Subcutaneous abdominal adipose tissue (tissue), 5 donors: ENCODE results near the gene TRIM2.

ENCODE experiments used
- H3K27ac ChIP-seq: one replicate; pipeline ENCODE4 v1.7.0; 2013; ENCODE audit warnings: low read depth, mild to moderate bottlenecking, inconsistent platforms, low read length, moderate library complexity
- H3K27me3 ChIP-seq, 5 donors: one replicate each; pipeline ENCODE4 v1.7.0; 2013; ENCODE audit warnings: low read length in 5 of 5, inconsistent platforms in 1 of 5; ENCODE audit not compliant: control insufficient read depth in 5 of 5, insufficient read depth in 4 of 5
- H3K36me3 ChIP-seq, 5 donors: one replicate each; pipeline ENCODE4 v1.7.0; 2013; ENCODE audit warnings: low read length in 5 of 5; ENCODE audit not compliant: control insufficient read depth in 5 of 5, insufficient read depth in 5 of 5
- H3K4me1 ChIP-seq, 5 donors: one replicate each; pipeline ENCODE4 v1.7.0; 2013; ENCODE audit warnings: low read length in 5 of 5, mild to moderate bottlenecking in 3 of 5, moderate library complexity in 1 of 5; ENCODE audit not compliant: control insufficient read depth in 5 of 5, insufficient read depth in 5 of 5
- H3K4me3 ChIP-seq, 5 donors: one replicate each; pipeline ENCODE4 v1.7.0; 2013; ENCODE audit warnings: low read length in 5 of 5, low read depth in 1 of 5
- H3K9ac ChIP-seq, 5 donors: one replicate each; pipeline ENCODE4 v1.7.0; 2013; ENCODE audit warnings: low read length in 5 of 5, mild to moderate bottlenecking in 4 of 5, moderate library complexity in 3 of 5
- H3K9me3 ChIP-seq, 5 donors: one replicate each; pipeline ENCODE4 v1.7.0; 2013; ENCODE audit warnings: low read length in 5 of 5; ENCODE audit not compliant: control insufficient read depth in 5 of 5
- donor health status: healthy.
- donor health status: healthy.
- donor health status: healthy.
- donor health status: healthy.
- donor health status: healthy.

Gene TRIM2

GRCh38 chr4:153269218-153269990 lies 65.2 kb downstream of the TRIM2 start:
- Histone ChIP-seq H3K27ac (no peak overlapping the region), H3K4me3 (no peak overlapping the region), H3K36me3 (peaks cover 0 to 5% (median 0%) of the 10 kb centered on the region in 5 donors), H3K4me1 (no peaks in the 10 kb centered on the region), H3K9me3 (no peaks in the 10 kb centered on the region), H3K27me3 (no peaks in the 10 kb centered on the region), H3K9ac (no peak overlapping the region)

DNA sequence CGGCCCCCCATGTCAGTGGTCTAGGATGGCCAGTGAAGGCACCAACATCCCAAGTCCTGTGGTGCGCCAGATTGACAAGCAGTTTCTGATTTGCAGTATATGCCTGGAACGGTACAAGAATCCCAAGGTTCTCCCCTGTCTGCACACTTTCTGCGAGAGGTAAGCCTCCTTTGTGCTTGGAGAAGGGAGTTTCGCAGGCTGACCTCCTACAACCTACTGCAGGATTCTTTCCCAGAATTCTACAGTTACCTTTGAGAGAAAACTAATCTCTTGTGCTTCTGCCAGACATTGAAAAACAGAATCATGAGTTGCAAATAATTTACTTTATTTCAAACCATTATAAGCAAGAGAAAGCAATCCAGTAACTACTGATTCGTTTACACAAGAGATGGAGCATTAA lies 66.1 kb downstream of the TRIM2 start:
- H3K27ac ChIP-seq = no peak overlapping the region
- H3K9ac ChIP-seq = no peak overlapping the region
- no peak overlapping the region for H3K4me3 ChIP-seq
- no peaks in the 10 kb centered on the region for H3K27me3 ChIP-seq
- no peaks in the 10 kb centered on the region for H3K9me3 ChIP-seq
- peaks cover 0 to 5% (median 0%) of the 10 kb centered on the region in 5 donors for H3K36me3 ChIP-seq
- no peaks in the 10 kb centered on the region for H3K4me1 ChIP-seq

GRCh38 chr4:153271820-153272219 lies 67.6 kb downstream of the TRIM2 start:
- Histone ChIP-seq H3K9ac (no peak overlapping the region), H3K4me3 (no peak overlapping the region), H3K9me3 (no peaks in the 10 kb centered on the region), H3K4me1 (no peaks in the 10 kb centered on the region), H3K27me3 (no peaks in the 10 kb centered on the region), H3K36me3 (peaks cover 0 to 7% (median 4%) of the 10 kb centered on the region in 5 donors), H3K27ac (no peak overlapping the region)

DNA sequence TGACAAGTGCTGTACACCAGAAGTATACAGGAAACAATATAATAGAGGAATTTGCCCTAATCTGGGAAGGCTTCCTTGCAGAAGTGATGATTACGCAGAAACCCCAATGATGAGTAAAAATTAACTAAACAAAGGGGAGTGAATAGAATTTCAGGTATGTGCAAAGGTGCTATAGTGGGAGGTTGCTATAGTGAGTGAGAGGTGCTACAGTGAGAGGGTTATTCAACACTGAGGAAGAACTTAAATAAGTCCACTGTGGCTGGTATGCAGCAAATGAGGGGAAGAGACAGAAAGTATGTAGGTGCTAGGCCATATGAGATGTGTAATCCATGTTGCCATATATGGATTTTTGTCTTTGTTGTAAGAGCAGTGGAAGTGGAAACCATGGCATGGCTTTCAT lies 69.5 kb downstream of the TRIM2 start:
- no peaks in the 10 kb centered on the region for H3K27me3 ChIP-seq
- H3K27ac ChIP-seq = no peak overlapping the region

DNA sequence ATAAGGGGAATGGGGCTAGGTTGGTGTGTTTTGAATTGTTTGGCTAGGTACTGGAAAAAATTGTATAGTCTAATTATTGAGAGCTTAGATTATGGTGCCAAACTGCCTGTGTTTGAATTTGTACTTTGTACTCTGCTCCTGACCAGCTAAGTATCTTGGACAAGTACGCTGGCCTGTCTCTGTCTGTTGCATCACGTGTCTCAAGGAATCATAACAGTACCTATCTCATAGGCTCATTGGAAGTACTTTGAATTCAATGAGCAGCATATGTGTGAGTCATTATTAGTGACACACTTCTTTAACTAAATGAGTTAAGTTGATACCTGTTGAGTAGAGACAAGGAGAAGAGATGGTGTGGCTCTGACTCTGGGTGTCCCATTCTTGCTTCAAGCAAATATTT lies 70.7 kb downstream of the TRIM2 start:
- peaks cover 4 to 12% (median 8%) of the 10 kb centered on the region in 5 donors for H3K36me3 ChIP-seq
- H3K9me3 ChIP-seq = no peaks in the 10 kb centered on the region
- no peaks in the 10 kb centered on the region for H3K27me3 ChIP-seq
- no peak overlapping the region for H3K27ac ChIP-seq
- H3K9ac ChIP-seq = no peak overlapping the region
- H3K4me1 ChIP-seq = no peaks in the 10 kb centered on the region
- H3K4me3 ChIP-seq = no peak overlapping the region

More for the DNA sequence above, 69.5 kb downstream of the TRIM2 start:
- H3K4me1 ChIP-seq = no peaks in the 10 kb centered on the region
- H3K9ac ChIP-seq = no peak overlapping the region
- peaks cover 4 to 12% (median 8%) of the 10 kb centered on the region in 5 donors for H3K36me3 ChIP-seq
- H3K9me3 ChIP-seq = no peaks in the 10 kb centered on the region
- no peak overlapping the region for H3K4me3 ChIP-seq

DNA sequence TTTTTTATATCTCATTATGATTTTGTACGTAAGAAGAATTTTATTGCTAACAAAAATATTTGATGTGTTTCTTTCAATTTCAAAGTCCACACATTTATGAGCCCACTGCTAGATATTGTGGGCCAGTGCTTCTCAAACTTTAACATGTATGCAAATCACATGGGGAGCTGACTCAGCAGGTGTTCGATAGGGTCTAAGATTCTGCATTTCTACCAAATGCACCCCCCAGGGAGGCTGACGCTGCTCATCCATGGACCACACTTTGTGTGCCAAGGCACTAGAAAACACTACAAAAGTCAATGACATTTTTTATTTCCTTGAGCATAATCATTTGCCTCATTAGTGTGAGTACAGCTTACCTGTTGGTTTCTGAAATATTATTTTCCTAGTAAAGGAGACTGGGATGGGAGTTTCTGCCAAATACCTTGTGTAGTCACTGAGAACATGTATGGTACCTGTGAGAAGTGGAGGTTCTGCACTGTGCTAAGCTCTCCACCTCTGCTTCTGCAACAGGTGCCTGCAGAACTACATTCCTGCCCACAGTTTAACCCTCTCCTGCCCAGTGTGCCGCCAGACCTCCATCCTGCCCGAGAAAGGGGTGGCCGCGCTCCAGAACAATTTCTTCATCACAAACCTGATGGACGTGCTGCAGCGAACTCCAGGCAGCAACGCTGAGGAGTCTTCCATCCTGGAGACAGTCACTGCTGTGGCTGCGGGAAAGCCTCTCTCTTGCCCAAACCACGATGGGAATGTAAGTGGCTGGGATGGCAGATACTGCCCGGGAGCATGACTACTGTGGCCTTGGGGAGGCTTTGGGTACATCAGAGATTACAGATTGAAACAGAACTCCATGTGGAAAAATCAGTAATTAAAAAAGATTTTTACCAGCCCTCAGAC lies 71.4 kb downstream of the TRIM2 start:
- Histone ChIP-seq H3K4me3 (no peak overlapping the region), H3K27ac (no peak overlapping the region), H3K4me1 (no peaks in the 10 kb centered on the region), H3K9ac (no peak overlapping the region), H3K27me3 (no peaks in the 10 kb centered on the region), H3K9me3 (no peaks in the 10 kb centered on the region), H3K36me3 (peaks cover 4 to 12% (median 5%) of the 10 kb centered on the region in 5 donors)

DNA sequence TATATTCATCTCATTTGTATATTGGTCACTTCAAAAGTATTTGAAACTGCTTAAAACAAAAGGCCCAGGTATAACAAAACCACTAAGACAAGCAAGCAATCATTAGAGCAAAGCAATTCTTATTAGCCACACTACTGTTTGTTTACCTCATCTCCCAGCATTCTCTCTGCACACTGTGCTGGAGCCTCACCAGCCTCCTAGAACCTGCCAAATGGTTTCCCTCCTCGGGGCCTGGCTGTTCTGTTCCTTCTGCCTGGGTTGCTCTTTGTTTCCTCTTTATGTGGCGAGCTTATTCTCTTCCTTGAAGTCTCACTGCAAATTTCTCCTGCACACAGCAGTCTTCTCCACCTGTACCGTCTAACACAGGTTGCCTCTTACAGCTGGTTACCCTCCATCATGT lies 72.7 kb downstream of the TRIM2 start:
- Histone ChIP-seq H3K27ac (no peak overlapping the region), H3K27me3 (no peaks in the 10 kb centered on the region), H3K36me3 (peaks cover 8 to 21% (median 12%) of the 10 kb centered on the region in 5 donors), H3K9ac (no peak overlapping the region), H3K9me3 (peaks cover 0 to 3% (median 0%) of the 10 kb centered on the region in 5 donors), H3K4me1 (no peaks in the 10 kb centered on the region), H3K4me3 (no peak overlapping the region)

GRCh38 chr4:153281476-153281875 lies 77.2 kb downstream of the TRIM2 start:
- Histone ChIP-seq H3K4me1 (no peaks in the 10 kb centered on the region), H3K4me3 (no peak overlapping the region), H3K9ac (no peak overlapping the region), H3K36me3 (peaks cover 7 to 23% (median 10%) of the 10 kb centered on the region in 5 donors), H3K9me3 (peaks cover 0 to 10% (median 5%) of the 10 kb centered on the region in 5 donors), H3K27me3 (no peaks in the 10 kb centered on the region), H3K27ac (no peak overlapping the region)

- Histone ChIP-seq H3K9me3 (peaks cover 0 to 10% (median 5%) of the 10 kb centered on the region in 5 donors), H3K27ac (no peak overlapping the region), H3K27me3 (no peaks in the 10 kb centered on the region), H3K4me1 (no peaks in the 10 kb centered on the region), H3K36me3 (peaks cover 3 to 20% (median 8%) of the 10 kb centered on the region in 5 donors), H3K4me3 (no peak overlapping the region), H3K9ac (no peak overlapping the region)
Measured at GRCh38 chr4:153282023-153282422, 77.8 kb downstream of the TRIM2 start.

DNA sequence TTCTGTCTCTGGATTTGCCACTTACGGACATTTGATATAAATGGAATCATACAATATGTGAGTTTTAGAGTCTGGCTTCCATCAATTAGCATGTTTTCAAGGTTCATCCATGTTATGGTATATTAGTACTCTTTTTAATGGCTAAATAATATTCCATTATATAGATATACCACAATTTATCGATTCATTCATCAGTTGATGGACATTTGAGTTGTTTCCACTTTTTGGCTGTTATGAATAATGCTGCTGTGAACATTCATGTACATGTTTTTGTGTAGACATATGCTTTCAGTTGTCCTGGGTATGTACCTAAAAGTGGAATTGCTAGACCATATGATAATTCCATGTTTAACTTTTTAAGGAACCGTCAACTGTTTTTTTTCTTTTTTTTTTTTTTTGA lies 79.0 kb downstream of the TRIM2 start:
- H3K4me3 ChIP-seq = no peak overlapping the region
- H3K27me3 ChIP-seq = no peaks in the 10 kb centered on the region
- H3K4me1 ChIP-seq = no peaks in the 10 kb centered on the region
- H3K27ac ChIP-seq = no peak overlapping the region
- no peak overlapping the region for H3K9ac ChIP-seq
- peaks cover 0 to 10% (median 5%) of the 10 kb centered on the region in 5 donors for H3K9me3 ChIP-seq
- H3K36me3 ChIP-seq = peaks cover 3 to 18% (median 6%) of the 10 kb centered on the region in 5 donors
